IMR-90 (cell line): ENCODE measurements around the gene USP12. TPM values are rescaled to one million over a fixed set of nuclear protein-coding genes. Genes with fewer than 3 reads are reported as not detected.

Experiments used
- ATAC-seq: fragments of 200-7000 bp; cut with Tn5 transposase; 2 replicates; pipeline ENCODE4 v1.9.1; 2020; ENCODE audit warnings: low read depth, mild to moderate bottlenecking, moderate library complexity
- BruUV-seq: library from RNA; stranded (reverse); fragments of 400-500 nt; replicated peaks from 2 replicates; lab custom pipeline; 2021; lab: Mats Ljungman, UMichigan
- CTCF ChIA-PET: fragments of 300-600 bp; formaldehyde crosslinking; extraction: SDS; loops from one replicate; lab custom pipeline; 2021; ENCODE audit warnings: antibody characterized with exemption; lab: Yijun Ruan, JAX
- POLR2A ChIA-PET: fragments of 300-600 bp; sonication (Branson Sonifier 250); formaldehyde crosslinking; loops from one replicate; lab custom pipeline; 2022; ENCODE audit warnings: antibody characterized with exemption; ENCODE audit not compliant: unreplicated experiment; lab: Charles Lee
- DNase-seq: peaks from one replicate; pipeline ENCODE4 v3.0.0; 2013
- H2AFZ ChIP-seq: replicated peaks from 2 replicates; pipeline ENCODE3; 2013; ENCODE audit warnings: low read length, mild to moderate bottlenecking; ENCODE audit not compliant: poor library complexity
- H2AK5ac ChIP-seq: 2 replicates; pipeline ENCODE4 v1.6.1; 2013; ENCODE audit warnings: low read depth, low read length, inconsistent platforms
- H2AK9ac ChIP-seq: replicated peaks from 2 replicates; pipeline ENCODE3; 2013; ENCODE audit warnings: mild to moderate bottlenecking, low read depth, low read length, moderate library complexity; ENCODE audit not compliant: poor library complexity
- H2BK120ac ChIP-seq: 2 replicates; pipeline ENCODE4 v1.6.1; 2013; ENCODE audit warnings: low read depth, low read length, inconsistent platforms
- H2BK15ac ChIP-seq: 3 replicates; pipeline ENCODE4 v1.6.1; 2013; ENCODE audit warnings: low read depth, low read length, inconsistent platforms
- H2BK20ac ChIP-seq: 2 replicates; pipeline ENCODE4 v1.6.1; 2013; ENCODE audit warnings: low read depth, mild to moderate bottlenecking, inconsistent platforms, low read length, moderate library complexity
- H2BK5ac ChIP-seq: 2 replicates; pipeline ENCODE4 v1.6.1; 2013; ENCODE audit warnings: mild to moderate bottlenecking, low read depth, low read length, inconsistent platforms; ENCODE audit not compliant: poor library complexity, severe bottlenecking
- H3K14ac ChIP-seq: replicated peaks from 2 replicates; pipeline ENCODE4 v1.6.1; 2013; ENCODE audit warnings: low read depth, low read length, inconsistent platforms
- H3K18ac ChIP-seq: 2 replicates; pipeline ENCODE4 v1.6.1; 2013; ENCODE audit warnings: low read depth, low read length, control low read depth
- H3K23ac ChIP-seq: 2 replicates; pipeline ENCODE4 v1.6.1; 2013; ENCODE audit warnings: low read depth, low read length, inconsistent platforms
- H3K27ac ChIP-seq: 2 replicates; pipeline ENCODE4 v1.5.1; 2013; ENCODE audit warnings: mild to moderate bottlenecking, control low read depth, low read length; ENCODE audit not compliant: insufficient read depth
- H3K27me3 ChIP-seq: 2 replicates; pipeline ENCODE4 v1.6.1; 2013; ENCODE audit warnings: low read length; ENCODE audit not compliant: control insufficient read depth, insufficient read depth
- H3K36me3 ChIP-seq: 2 replicates; pipeline ENCODE4 v1.6.1; 2013; ENCODE audit warnings: low read length, mixed read lengths; ENCODE audit not compliant: control insufficient read depth, insufficient read depth
- H3K4ac ChIP-seq: 2 replicates; pipeline ENCODE4 v1.6.1; 2013; ENCODE audit warnings: low read depth, low read length, inconsistent platforms
- H3K4me1 ChIP-seq: 2 replicates; pipeline ENCODE4 v1.6.1; 2013; ENCODE audit warnings: low read length, mixed read lengths; ENCODE audit not compliant: control insufficient read depth, insufficient read depth
- H3K4me2 ChIP-seq: 2 replicates; pipeline ENCODE4 v1.6.1; 2013; ENCODE audit warnings: low read depth, mild to moderate bottlenecking, control low read depth, low read length, moderate library complexity
- H3K4me3 ChIP-seq: 2 replicates; pipeline ENCODE4 v1.5.1; 2013; ENCODE audit warnings: low read depth, mild to moderate bottlenecking, control low read depth, low read length, moderate library complexity; ENCODE audit not compliant: insufficient read depth
- H3K56ac ChIP-seq: 2 replicates; pipeline ENCODE4 v1.6.1; 2013; ENCODE audit warnings: low read length, inconsistent platforms; ENCODE audit not compliant: insufficient read depth; ENCODE audit errors: extremely low read depth
- H3K79me1 ChIP-seq, 2 experiments: 2 replicates each; pipeline ENCODE4 v1.6.1; 2013; ENCODE audit warnings: low read length in 2 of 2, inconsistent platforms in 1 of 2, low read depth in 1 of 2
- H3K9ac ChIP-seq: 2 replicates; pipeline ENCODE4 v1.6.1; 2013; ENCODE audit warnings: low read depth, low read length, control low read depth
- H3K9me1 ChIP-seq: 2 replicates; pipeline ENCODE4 v1.6.1; 2013; ENCODE audit warnings: low read length, inconsistent platforms; ENCODE audit not compliant: insufficient read depth
- H3K9me3 ChIP-seq: 2 replicates; pipeline ENCODE4 v1.6.1; 2013; ENCODE audit warnings: low read length; ENCODE audit not compliant: control insufficient read depth, insufficient read depth
- H4K20me1 ChIP-seq: 2 replicates; pipeline ENCODE4 v1.6.1; 2013; ENCODE audit warnings: low read length, inconsistent platforms; ENCODE audit not compliant: insufficient read depth
- H4K5ac ChIP-seq: 2 replicates; pipeline ENCODE4 v1.6.1; 2013; ENCODE audit warnings: mild to moderate bottlenecking, low read depth, low read length, control low read depth
- H4K8ac ChIP-seq, 2 experiments: 2 replicates each; pipeline ENCODE4 v1.6.1; 2013; ENCODE audit warnings: low read depth in 2 of 2, low read length in 2 of 2, control low read depth in 1 of 2, inconsistent platforms in 1 of 2
- H4K91ac ChIP-seq: 2 replicates; pipeline ENCODE4 v1.6.1; 2013; ENCODE audit warnings: low read depth, low read length, inconsistent platforms; ENCODE audit not compliant: insufficient read depth
- BHLHE40 ChIP-seq: fragments of 150-350 bp; IDR thresholded peaks from 2 replicates; pipeline ENCODE4 v1.6.1; 2016; ENCODE audit warnings: mild to moderate bottlenecking, low read depth, low read length
- CHD1 ChIP-seq: IDR thresholded peaks from 2 replicates; pipeline ENCODE4 v1.6.1; 2012; ENCODE audit warnings: low read depth, low read length, improper control_type of control experiment
- ELK1 ChIP-seq: fragments of 150-350 bp; IDR thresholded peaks from 2 replicates; pipeline ENCODE4 v1.6.1; 2016; ENCODE audit warnings: low read depth, mild to moderate bottlenecking, low read length, moderate library complexity, borderline replicate concordance
- FOS ChIP-seq: fragments of 150-350 bp; IDR thresholded peaks from 2 replicates; pipeline ENCODE4 v1.6.1; 2016; ENCODE audit warnings: low read depth, low read length
- MAZ ChIP-seq: IDR thresholded peaks from 2 replicates; pipeline ENCODE4 v1.6.1; 2012; ENCODE audit warnings: low read depth, mild to moderate bottlenecking, low read length, improper control_type of control experiment, moderate library complexity, borderline replicate concordance
- POLR2A ChIP-seq: IDR thresholded peaks from 2 replicates; pipeline ENCODE4 v1.6.1; 2012; ENCODE audit warnings: mild to moderate bottlenecking, low read depth, low read length
- RAD21 ChIP-seq: IDR thresholded peaks from 2 replicates; pipeline ENCODE4 v1.6.1; 2012; ENCODE audit warnings: low read length, improper control_type of control experiment
- RCOR1 ChIP-seq: IDR thresholded peaks from 2 replicates; pipeline ENCODE4 v1.6.1; 2012; ENCODE audit warnings: mild to moderate bottlenecking, low read length, improper control_type of control experiment; ENCODE audit not compliant: insufficient replicate concordance
- RFX5 ChIP-seq: IDR thresholded peaks from 2 replicates; pipeline ENCODE4 v1.8.0; 2012; ENCODE audit warnings: low read depth, mild to moderate bottlenecking, low read length, moderate library complexity
- SMC3 ChIP-seq: fragments of 150-350 bp; IDR thresholded peaks from 2 replicates; pipeline ENCODE4 v1.6.1; 2016; ENCODE audit warnings: low read depth, mild to moderate bottlenecking, antibody characterized with exemption, low read length, moderate library complexity
- WGBS, 2 experiments: methylation state at CpG; one replicate each; pipeline versions ENCODE4 v1.1.5 to v1.1.7; 2013; ENCODE audit warnings: missing lambda C conversion rate in 2 of 2; ENCODE audit not compliant: insufficient read length in 1 of 2; ENCODE audit errors: extremely low coverage in 2 of 2; 5-methylcytosine and 5-hydroxymethylcytosine counted together
- dilution Hi-C: fragments of 300-500 bp; cut with HindIII; formaldehyde crosslinking; loops from one replicate; pipeline ENCODE4 v1.14.3; 2018; ENCODE audit warnings: low sequenced_read_pairs; ENCODE audit not compliant: unreplicated experiment
- in situ Hi-C: fragments of 300-500 bp; cut with MboI; formaldehyde crosslinking; loops from 3 replicates; pipeline ENCODE4 v1.14.3; 2019; ENCODE audit warnings: low sequenced_read_pairs, inconsistent platforms, mixed read lengths
- intact Hi-C: fragments of 100-400 bp; cut with micrococcal nuclease; formaldehyde crosslinking; loops from 2 replicates; pipeline ENCODE4 v1.10.0; 2022
- polyA plus RNA-seq, 3 experiments: library from polyadenylated mRNA; depleted of rRNA; stranded (reverse); fragments of >200 nt; gene quantifications; 2 replicates each; pipeline ENCODE4 v1.2.3, GENCODE V29; 2012; ENCODE audit warnings: low replicate concordance in 1 of 3
- total RNA-seq: library from RNA; depleted of rRNA; stranded (reverse); fragments of >200 nt; gene quantifications from 2 replicates; pipeline ENCODE4 v1.2.3, GENCODE V29; 2012
- TF ChIP-seq, protein P1 (sequence below): conservative IDR thresholded peaks from 2 replicates; pipeline ENCODE4 v1.5.1; 2012; ENCODE audit warnings: mild to moderate bottlenecking, low read depth, low read length, improper control_type of control experiment

Gene USP12
- total and polyA plus RNA-seq, 2 of the 4 experiments (the other 2 are of a cell fraction): 11.8 to 16.5 TPM

DNA sequence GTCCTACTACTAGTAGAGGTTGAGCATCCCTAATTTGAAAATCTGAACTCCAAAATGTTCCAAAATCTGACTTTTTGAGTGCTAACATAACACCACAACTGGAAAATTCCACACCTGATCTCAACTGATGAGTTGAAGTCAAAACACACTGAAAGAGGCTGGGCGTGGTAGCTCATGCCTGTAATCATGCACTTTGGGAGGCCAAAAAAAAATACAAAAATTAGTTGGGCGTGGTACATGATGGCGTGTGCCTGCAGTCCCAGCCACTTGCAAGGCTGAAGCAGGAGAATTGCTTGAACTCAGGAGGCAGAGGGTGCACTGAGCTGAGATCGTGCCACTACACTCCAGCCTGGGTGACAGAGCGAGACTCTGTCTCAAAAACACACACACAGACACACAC, 29.9 kb downstream of the USP12 start:
- CTCF ChIA-PET: no interaction called here
- DNase-seq (no peak), ATAC-seq (no peak)
- BruUV-seq: no TSS peak
- dilution Hi-C loops: no loop called here
- POLR2A ChIA-PET: no interaction called here
- Histone ChIP-seq H2AK9ac (no peak overlapping the region), H2BK5ac (no peak overlapping the region), H3K79me1 (peaks cover 12 to 67% of the 10 kb centered on the region in 2 experiments; a peak in 2 of 4 replicates), H4K5ac (no peak overlapping the region), H3K4me3 (no peak overlapping the region), H2BK120ac (no peak overlapping the region), H3K4me2 (no peak overlapping the region), H3K9ac (no peak overlapping the region), H3K23ac (no peak overlapping the region), H3K27me3 (no peaks in the 10 kb centered on the region), H3K9me1 (peaks cover 6% of the 10 kb centered on the region; the same call in 1 of the 2 replicates), H3K56ac (no peak overlapping the region), H4K20me1 (peaks cover 50% of the 10 kb centered on the region), H4K8ac (no peak overlapping the region), H2AFZ (no peak overlapping the region), H3K18ac (no peak overlapping the region), H2AK5ac (no peak overlapping the region), H3K4me1 (peaks cover 3% of the 10 kb centered on the region), H3K36me3 (peaks cover 5% of the 10 kb centered on the region; the same call in 1 of the 2 replicates), H3K4ac (no peak overlapping the region), H3K9me3 (peaks cover 8% of the 10 kb centered on the region), H2BK20ac (no peak overlapping the region), H2BK15ac (no peak overlapping the region), H4K91ac (no peak overlapping the region), H3K14ac (no peak overlapping the region), H3K27ac (no peak overlapping the region)
- in situ Hi-C loops: no loop called here
- intact Hi-C loops: no loop called here
- no peak for TF ChIP-seq POLR2A
- TF ChIP-seq FOS: no peak
- no peak for TF ChIP-seq RCOR1
- no peak for TF ChIP-seq MAZ
- no peak for TF ChIP-seq BHLHE40
- TF ChIP-seq SMC3: no peak
- no peak for TF ChIP-seq RAD21
- TF ChIP-seq, protein P1, sequence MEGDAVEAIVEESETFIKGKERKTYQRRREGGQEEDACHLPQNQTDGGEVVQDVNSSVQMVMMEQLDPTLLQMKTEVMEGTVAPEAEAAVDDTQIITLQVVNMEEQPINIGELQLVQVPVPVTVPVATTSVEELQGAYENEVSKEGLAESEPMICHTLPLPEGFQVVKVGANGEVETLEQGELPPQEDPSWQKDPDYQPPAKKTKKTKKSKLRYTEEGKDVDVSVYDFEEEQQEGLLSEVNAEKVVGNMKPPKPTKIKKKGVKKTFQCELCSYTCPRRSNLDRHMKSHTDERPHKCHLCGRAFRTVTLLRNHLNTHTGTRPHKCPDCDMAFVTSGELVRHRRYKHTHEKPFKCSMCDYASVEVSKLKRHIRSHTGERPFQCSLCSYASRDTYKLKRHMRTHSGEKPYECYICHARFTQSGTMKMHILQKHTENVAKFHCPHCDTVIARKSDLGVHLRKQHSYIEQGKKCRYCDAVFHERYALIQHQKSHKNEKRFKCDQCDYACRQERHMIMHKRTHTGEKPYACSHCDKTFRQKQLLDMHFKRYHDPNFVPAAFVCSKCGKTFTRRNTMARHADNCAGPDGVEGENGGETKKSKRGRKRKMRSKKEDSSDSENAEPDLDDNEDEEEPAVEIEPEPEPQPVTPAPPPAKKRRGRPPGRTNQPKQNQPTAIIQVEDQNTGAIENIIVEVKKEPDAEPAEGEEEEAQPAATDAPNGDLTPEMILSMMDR: no peak
- no peak for TF ChIP-seq CHD1
- TF ChIP-seq ELK1: no peak
- no peak for TF ChIP-seq RFX5
- 100% methylated on average over 1 of the region's 5 CpGs; no CpG with 5 or more reads in 1 of the 2 experiments for WGBS, 2 experiments
